Measurements from ENCODE around the gene KLHDC8A.
A peak's percentile ranks its signal among the peaks of the same experiment; 100 is the strongest.
"Not testable (repeated sequence)": the region's sequence is repeated elsewhere in the genome, so short reads cannot be mapped to it uniquely, and the experiment has no call there.

Gene KLHDC8A

GRCh38 chr1:205365945-205366463 lies 9.3 kb upstream of the KLHDC8A start (continued):
- TF ChIP-seq PRDM2 (tag by site-specific recombination; IDR thresholded peaks at IDR 0.05; ENCODE audit: borderline replicate concordance) (no peak), KLF8 (tag by site-specific recombination; IDR thresholded peaks at IDR 0.05) (no peak), ZBTB26 (tag by site-specific recombination; optimal IDR thresholded peaks at IDR 0.05) (no peak)

- H3K4me3 ChIP-seq (ENCODE audit: low read depth, low read length); H3K36me3 ChIP-seq (ENCODE audit: control insufficient read depth in 2 of 2, insufficient read depth in 1 of 2, low read length in 2 of 2); POLR2A ChIA-PET; H3K27ac ChIP-seq (ENCODE audit: extremely low read depth, low read depth, low read length); H3K9me3 ChIP-seq (ENCODE audit: control insufficient read depth, insufficient read depth, low read depth, low read length); H3K4me1 ChIP-seq (ENCODE audit: control insufficient read depth, insufficient read depth, low read length): not testable (repeated sequence)
- TF ChIP-seq ZNF121 (tag by site-specific recombination; IDR thresholded peaks at IDR 0.05): peak; percentile 98
- CTCF ChIA-PET: interaction anchor here (0.6 to 4.7 kb wide), 6 partner anchors 9 to 123 kb away, joined by 3 to 30 read pairs (median 5); partner anchors contain the start of gene KLHDC8A
These were observed 8.4 kb upstream of the KLHDC8A start for GRCh38 chr1:205365086-205365485.

GRCh38 chr1:205360891-205361290 lies 4.2 kb upstream of the KLHDC8A start:
- Histone ChIP-seq H3K36me3 (ENCODE audit: control insufficient read depth in 2 of 2, insufficient read depth in 1 of 2, low read length in 2 of 2) (no peaks in the 10 kb centered on the region), H3K27ac (ENCODE audit: extremely low read depth, low read depth, low read length) (no peak overlapping the region), H3K9me3 (ENCODE audit: control insufficient read depth, insufficient read depth, low read depth, low read length) (no peaks in the 10 kb centered on the region), H3K4me3 (ENCODE audit: low read depth, low read length) (no peak overlapping the region), H3K4me1 (ENCODE audit: control insufficient read depth, insufficient read depth, low read length) (no peaks in the 10 kb centered on the region)
- POLR2A ChIA-PET: no interaction called here
- TF ChIP-seq GLI2 (tag by site-specific recombination; IDR thresholded peaks at IDR 0.05; ENCODE audit: borderline replicate concordance, low read depth) (no peak), ZNF133 (tag by site-specific recombination; IDR thresholded peaks at IDR 0.05) (no peak), PBX3 (CRISPR knock-in tag; IDR thresholded peaks at IDR 0.05) (no peak), YY2 (tag by site-specific recombination; IDR thresholded peaks at IDR 0.05) (no peak), GLIS2 (tag by site-specific recombination; IDR thresholded peaks at IDR 0.05) (no peak), ZNF623 (tag by site-specific recombination; IDR thresholded peaks at IDR 0.05) (no peak), ZNF830 (tag by site-specific recombination; IDR thresholded peaks at IDR 0.05; ENCODE audit: low read depth) (no peak), ZNF548 (tag by site-specific recombination; IDR thresholded peaks at IDR 0.05) (no peak), KLF1 (tag by site-specific recombination; IDR thresholded peaks at IDR 0.05) (no peak), ELK4 (IDR thresholded peaks at IDR 0.05; ENCODE audit: borderline replicate concordance, low read depth, low read length) (no peak), ZNF555 (tag by site-specific recombination; conservative IDR thresholded peaks at IDR 0.05) (no peak), ZNF19 (tag by site-specific recombination; IDR thresholded peaks at IDR 0.05; ENCODE audit: low read depth) (no peak), ZNF776 (tag by site-specific recombination; IDR thresholded peaks at IDR 0.05; ENCODE audit: borderline replicate concordance) (no peak)
- CTCF ChIA-PET: interaction anchor here (0.7 kb wide), 2 partner anchors 67 to 308 kb away, joined by 3 read pairs; no protein-coding TSS in a partner anchor

Measured in HEK293 (cell line).